Central memory CD8-positive, alpha-beta T cell (primary cell): ENCODE results near the gene YAP1.

Experiments
- ATAC-seq: fragments of 150-1000 bp; cut with Tn5 transposase; replicated peaks from 2 replicates; pipeline ENCODE4 v1.10.0; 2022; ENCODE audit warnings: mild to moderate bottlenecking, moderate FRiP score, moderate number of reproducible peaks; ENCODE audit not compliant: poor library complexity, severe bottlenecking; ENCODE audit errors: extremely low read depth
- DNase-seq, 2 donors: peaks; one replicate each; pipeline ENCODE4 v3.0.0; 2021; ENCODE audit warnings: low spot score in 2 of 2
- H3K27ac Mint-ChIP-seq: one replicate; pipeline ENCODE4 v1.8.0; 2022; ENCODE audit warnings: low read depth, mild to moderate bottlenecking, moderate library complexity, mixed read lengths
- H3K27me3 Mint-ChIP-seq: one replicate; pipeline ENCODE4 v1.8.0; 2022; ENCODE audit warnings: mixed read lengths
- H3K36me3 Mint-ChIP-seq: one replicate; pipeline ENCODE4 v1.8.0; 2022; ENCODE audit warnings: mild to moderate bottlenecking, moderate library complexity, mixed read lengths; ENCODE audit not compliant: insufficient read depth
- H3K4me1 Mint-ChIP-seq: one replicate; pipeline ENCODE4 v1.8.0; 2022; ENCODE audit warnings: mixed read lengths
- H3K4me3 Mint-ChIP-seq: one replicate; pipeline ENCODE4 v1.8.0; 2022; ENCODE audit warnings: mild to moderate bottlenecking, moderate library complexity, mixed read lengths
- H3K9me3 Mint-ChIP-seq: one replicate; pipeline ENCODE4 v1.8.0; 2022; ENCODE audit warnings: mixed read lengths

Gene YAP1

GRCh38 chr11:102226702-102227490, 116.6 kb downstream of the YAP1 start:
- H3K4me3 Mint-ChIP-seq = no peak overlapping the region
- DNase-seq (no peak), ATAC-seq (no peak)
- no peaks in the 10 kb centered on the region for H3K36me3 Mint-ChIP-seq
- no peak overlapping the region for H3K27ac Mint-ChIP-seq
- no peaks in the 10 kb centered on the region for H3K4me1 Mint-ChIP-seq
- peaks cover 18% of the 10 kb centered on the region for H3K27me3 Mint-ChIP-seq
- H3K9me3 Mint-ChIP-seq = no peaks in the 10 kb centered on the region

- DNase-seq (no peak), ATAC-seq (no peak)
- Mint-ChIP-seq H3K27me3 (peaks cover 22% of the 10 kb centered on the region), H3K4me3 (no peak overlapping the region), H3K4me1 (no peaks in the 10 kb centered on the region), H3K9me3 (no peaks in the 10 kb centered on the region), H3K27ac (no peak overlapping the region), H3K36me3 (no peaks in the 10 kb centered on the region)
These were observed 119.4 kb downstream of the YAP1 start for GRCh38 chr11:102229510-102230123.

- Mint-ChIP-seq H3K9me3 (no peaks in the 10 kb centered on the region), H3K4me1 (no peaks in the 10 kb centered on the region), H3K36me3 (no peaks in the 10 kb centered on the region), H3K27ac (no peak overlapping the region), H3K27me3 (peaks cover 22% of the 10 kb centered on the region), H3K4me3 (no peak overlapping the region)
- DNase-seq (no peak), ATAC-seq (no peak)
These were observed 119.9 kb downstream of the YAP1 start for GRCh38 chr11:102230186-102230585.

GRCh38 chr11:102230911-102231310, 120.7 kb downstream of the YAP1 start:
- DNase-seq = no peak
- no peaks in the 10 kb centered on the region for H3K9me3 Mint-ChIP-seq
- ATAC-seq = no peak
- no peaks in the 10 kb centered on the region for H3K36me3 Mint-ChIP-seq
- no peak overlapping the region for H3K4me3 Mint-ChIP-seq
- peaks cover 22% of the 10 kb centered on the region for H3K27me3 Mint-ChIP-seq
- H3K4me1 Mint-ChIP-seq = no peaks in the 10 kb centered on the region
- H3K27ac Mint-ChIP-seq = no peak overlapping the region

- Mint-ChIP-seq H3K27me3 (peaks cover 60% of the 10 kb centered on the region), H3K9me3 (no peaks in the 10 kb centered on the region), H3K4me3 (no peak overlapping the region), H3K36me3 (no peaks in the 10 kb centered on the region), H3K4me1 (no peaks in the 10 kb centered on the region), H3K27ac (no peak overlapping the region)
- no peak for ATAC-seq
- no peak for DNase-seq
These were observed 124.7 kb downstream of the YAP1 start for GRCh38 chr11:102234779-102235439.

GRCh38 chr11:102237096-102237735, 127.0 kb downstream of the YAP1 start:
- ATAC-seq (no peak), DNase-seq (no peak)
- H3K27me3 Mint-ChIP-seq = peaks cover 55% of the 10 kb centered on the region
- no peak overlapping the region for H3K27ac Mint-ChIP-seq
- no peaks in the 10 kb centered on the region for H3K36me3 Mint-ChIP-seq
- no peaks in the 10 kb centered on the region for H3K9me3 Mint-ChIP-seq
- no peaks in the 10 kb centered on the region for H3K4me1 Mint-ChIP-seq
- no peak overlapping the region for H3K4me3 Mint-ChIP-seq

- H3K4me3 Mint-ChIP-seq = no peak overlapping the region
- H3K36me3 Mint-ChIP-seq = no peaks in the 10 kb centered on the region
- no peaks in the 10 kb centered on the region for H3K4me1 Mint-ChIP-seq
- no peak for DNase-seq
- H3K9me3 Mint-ChIP-seq = no peaks in the 10 kb centered on the region
- H3K27me3 Mint-ChIP-seq = peaks cover 54% of the 10 kb centered on the region
- no peak overlapping the region for H3K27ac Mint-ChIP-seq
- ATAC-seq = no peak
These were observed 128.2 kb downstream of the YAP1 start for GRCh38 chr11:102238391-102238821.

GRCh38 chr11:102239448-102239847, 129.2 kb downstream of the YAP1 start:
- no peaks in the 10 kb centered on the region for H3K9me3 Mint-ChIP-seq
- no peak overlapping the region for H3K27ac Mint-ChIP-seq
- H3K36me3 Mint-ChIP-seq = no peaks in the 10 kb centered on the region
- no peak for ATAC-seq
- peaks cover 58% of the 10 kb centered on the region for H3K27me3 Mint-ChIP-seq
- H3K4me3 Mint-ChIP-seq = no peak overlapping the region
- no peak for DNase-seq
- no peaks in the 10 kb centered on the region for H3K4me1 Mint-ChIP-seq

- Mint-ChIP-seq H3K4me1 (no peaks in the 10 kb centered on the region), H3K27ac (no peak overlapping the region), H3K4me3 (no peak overlapping the region), H3K36me3 (no peaks in the 10 kb centered on the region), H3K27me3 (peaks cover 62% of the 10 kb centered on the region), H3K9me3 (no peaks in the 10 kb centered on the region)
- ATAC-seq (no peak), DNase-seq (no peak)
These were observed 129.7 kb downstream of the YAP1 start for GRCh38 chr11:102239911-102240310.

- Mint-ChIP-seq H3K4me3 (no peak overlapping the region), H3K36me3 (no peaks in the 10 kb centered on the region), H3K27ac (no peak overlapping the region), H3K9me3 (no peaks in the 10 kb centered on the region), H3K4me1 (no peaks in the 10 kb centered on the region), H3K27me3 (peaks cover 65% of the 10 kb centered on the region)
- no peak for DNase-seq
- ATAC-seq = no peak
These were observed 130.3 kb downstream of the YAP1 start for GRCh38 chr11:102240502-102240901.

GRCh38 chr11:102241026-102241425, 130.8 kb downstream of the YAP1 start:
- Mint-ChIP-seq H3K9me3 (no peaks in the 10 kb centered on the region), H3K36me3 (no peaks in the 10 kb centered on the region), H3K4me3 (no peak overlapping the region), H3K27me3 (peaks cover 65% of the 10 kb centered on the region), H3K27ac (no peak overlapping the region), H3K4me1 (no peaks in the 10 kb centered on the region)
- no peak for DNase-seq
- ATAC-seq = no peak

GRCh38 chr11:102243399-102243884, 133.2 kb downstream of the YAP1 start:
- Mint-ChIP-seq H3K27me3 (peaks cover 41% of the 10 kb centered on the region), H3K9me3 (no peaks in the 10 kb centered on the region), H3K27ac (no peak overlapping the region), H3K4me1 (no peaks in the 10 kb centered on the region), H3K36me3 (no peaks in the 10 kb centered on the region), H3K4me3 (no peak overlapping the region)
- ATAC-seq (no peak), DNase-seq (no peak)
